HG03159 (cell line): ENCODE measurements around the gene CRADD.
A peak's percentile ranks its signal among the peaks of the same experiment; 100 is the strongest.
"Not testable (repeated sequence)": the region's sequence is repeated elsewhere in the genome, so short reads cannot be mapped to it uniquely, and the experiment has no call there.

Source experiments
- ATAC-seq: cut with Tn5 transposase; IDR thresholded peaks from one replicate; pipeline ENCODE4 v1.9.1; 2021; ENCODE audit warnings: mild to moderate bottlenecking, moderate library complexity; ENCODE audit not compliant: unreplicated experiment

Gene CRADD

DNA sequence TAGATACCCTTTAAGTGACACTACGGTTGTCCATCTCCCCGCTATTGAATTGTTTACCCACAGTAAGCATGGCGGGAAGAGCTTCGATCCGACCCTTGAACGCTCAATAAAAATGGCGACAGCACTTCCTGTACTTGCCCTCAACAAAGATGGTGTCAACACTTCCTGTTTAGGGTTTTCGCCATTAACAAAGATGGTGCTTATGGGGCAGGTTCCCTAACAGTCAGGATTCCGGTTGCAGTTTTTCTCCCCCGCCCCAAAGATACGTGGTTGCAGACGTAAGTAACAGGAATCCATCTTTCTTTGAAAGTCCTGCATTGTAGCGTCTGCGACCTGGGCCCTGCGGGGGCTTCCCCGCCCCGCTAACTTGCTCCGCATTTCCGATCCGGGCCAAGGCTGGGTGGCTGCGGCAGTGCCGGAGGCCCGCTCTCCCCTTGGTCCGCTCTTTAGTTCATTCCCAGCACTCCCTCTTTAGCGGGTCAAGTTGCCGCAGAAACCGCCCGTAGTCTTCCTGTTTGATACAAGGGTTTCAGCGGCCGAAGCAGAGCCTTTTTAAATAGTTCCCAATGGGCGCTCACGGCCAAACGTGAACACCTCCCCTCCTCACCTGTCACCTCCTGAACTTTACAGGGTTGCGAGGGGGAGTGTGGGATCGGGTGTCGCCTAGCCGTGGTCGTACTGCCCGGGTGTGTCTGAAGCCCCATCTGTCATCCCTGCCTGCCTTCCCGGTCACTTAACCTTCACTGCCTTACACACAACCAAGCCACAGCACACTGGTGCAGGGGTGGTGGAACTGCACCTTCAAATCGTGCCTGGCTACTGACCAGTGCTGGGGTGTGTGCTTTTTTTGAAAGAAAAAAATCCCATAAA is at the start of gene CRADD:
Gene CRADD (plus strand): TSS at position 181 of the 870 bp plus-strand sequence.
- peak; percentile 95 for ATAC-seq

DNA sequence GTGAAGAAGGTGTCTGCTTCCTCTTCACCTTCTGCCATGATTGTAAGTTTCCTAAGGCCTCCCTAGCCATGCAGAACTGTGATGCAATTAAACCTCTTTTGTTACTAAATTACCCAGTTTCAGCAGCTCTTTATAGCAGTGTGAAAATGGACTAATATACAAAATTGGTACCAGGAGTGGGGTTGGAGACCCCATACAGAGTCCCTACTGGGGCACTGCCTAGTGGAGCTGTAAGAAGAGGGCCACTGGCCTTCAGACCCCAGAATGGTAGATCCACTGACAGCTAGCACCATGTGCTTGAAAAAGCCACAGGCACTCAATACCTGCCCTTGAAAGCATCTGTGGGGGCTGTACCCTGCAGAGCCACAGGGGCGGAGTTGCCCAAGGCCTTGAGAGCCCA is 44.8 kb upstream of the CRADD start:
- ATAC-seq, result no peak

DNA sequence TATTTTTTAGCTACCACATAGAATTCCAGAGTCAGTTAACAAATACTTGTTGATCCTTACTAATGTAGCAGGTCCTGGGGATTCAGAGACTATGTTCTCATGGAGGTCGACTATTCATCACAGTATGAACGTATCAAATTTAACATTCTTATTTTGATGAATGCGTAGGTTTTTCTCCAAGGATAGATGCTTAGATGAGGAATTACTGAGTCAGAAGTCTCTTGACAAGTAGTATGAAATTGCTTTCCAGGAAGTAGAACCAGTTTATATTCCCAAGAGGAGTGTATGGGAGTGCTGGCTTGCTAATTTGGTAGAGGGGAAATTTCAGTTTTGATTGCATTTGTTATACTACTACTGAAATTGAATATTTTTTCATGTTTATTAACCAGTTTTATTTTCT is 42.8 kb upstream of the CRADD start:
- ATAC-seq, result no peak

GRCh38 chr12:93636708-93637107 is 40.5 kb upstream of the CRADD start:
- no peak for ATAC-seq

GRCh38 chr12:93638095-93638494 is 39.1 kb upstream of the CRADD start:
- no peak for ATAC-seq

DNA sequence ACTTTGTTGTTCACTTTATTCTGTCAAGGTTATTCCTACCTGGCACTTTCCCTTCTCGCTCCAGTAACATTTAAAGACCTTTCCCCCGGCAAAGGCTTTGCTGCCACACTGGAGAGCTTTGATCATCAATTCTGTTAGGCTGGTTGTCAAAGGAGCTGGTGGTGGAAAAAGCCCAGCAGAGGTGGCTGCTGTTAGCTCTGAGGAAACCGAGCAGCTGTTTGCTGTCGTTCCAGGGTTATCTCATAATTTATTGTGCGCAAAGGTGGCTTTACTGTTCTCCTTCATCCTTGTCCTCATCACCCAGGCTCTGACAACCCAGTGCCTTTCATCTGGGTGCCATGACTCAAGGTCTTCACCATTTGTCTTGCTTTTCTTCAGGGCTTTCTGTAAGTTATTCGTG is 38.2 kb upstream of the CRADD start:
- no peak for ATAC-seq

DNA sequence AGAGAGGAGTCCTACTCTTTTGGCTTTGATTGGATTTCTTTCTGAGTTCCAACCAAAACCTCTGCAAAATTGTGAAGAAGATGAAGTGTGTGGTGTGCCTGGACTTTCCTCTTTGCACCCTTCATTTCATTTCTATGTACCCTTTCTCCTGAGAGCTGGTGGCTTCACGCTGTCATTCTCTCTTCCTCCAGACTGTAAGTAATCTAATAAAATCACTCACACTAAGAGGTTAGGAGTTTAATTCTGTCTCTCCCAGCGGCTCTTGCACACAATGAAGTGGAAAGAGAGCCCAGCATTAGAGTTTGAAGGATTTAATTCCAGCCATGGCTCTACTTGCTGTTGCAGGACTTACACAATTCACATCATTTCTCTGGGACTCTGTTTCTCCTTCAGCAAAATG is 37.8 kb upstream of the CRADD start:
- ATAC-seq, result no peak

DNA sequence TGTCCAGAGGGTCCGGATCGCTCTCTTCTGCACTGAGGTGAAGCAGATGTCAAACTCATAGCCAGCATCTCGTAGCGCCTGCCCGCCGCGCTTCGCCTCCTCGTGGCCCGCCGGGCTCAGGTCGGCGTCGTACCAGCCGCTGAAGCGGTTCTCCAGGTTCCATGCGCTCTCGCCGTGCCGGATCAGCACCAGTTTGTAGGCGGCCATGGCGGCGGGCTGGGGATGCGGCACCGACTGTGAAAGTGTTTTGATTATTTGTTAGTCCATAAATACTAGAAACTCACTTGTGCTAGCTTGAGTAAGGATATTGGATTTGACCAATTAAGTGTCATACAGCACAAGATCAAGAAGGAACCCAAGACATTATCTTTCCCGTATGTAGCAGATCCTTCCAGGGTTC is 35.8 kb upstream of the CRADD start:
- not testable (repeated sequence) for ATAC-seq

GRCh38 chr12:93642751-93643150 is 34.4 kb upstream of the CRADD start:
- ATAC-seq, result no peak

DNA sequence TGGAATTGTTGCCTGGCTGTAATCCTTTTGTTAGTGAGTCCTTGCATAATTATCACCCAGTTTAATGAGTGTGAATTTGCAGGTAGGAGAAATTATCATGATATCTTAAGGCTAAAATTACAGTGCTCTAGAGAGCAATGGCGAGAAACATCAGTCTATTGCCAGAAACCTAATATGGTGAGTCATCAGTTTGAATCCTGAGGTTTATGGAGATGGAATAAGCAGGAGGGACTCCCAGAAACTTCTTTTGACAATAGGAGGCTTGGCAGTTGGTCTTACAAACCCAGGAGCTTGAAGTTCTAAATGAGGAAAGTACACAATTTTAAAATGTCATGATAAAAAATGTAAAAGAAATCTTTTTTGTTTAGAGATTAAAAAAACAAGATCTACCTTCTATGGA is 31.5 kb upstream of the CRADD start:
- ATAC-seq, result no peak

- ATAC-seq, result no peak
Observed at GRCh38 chr12:93650626-93651025, 26.5 kb upstream of the CRADD start.

DNA sequence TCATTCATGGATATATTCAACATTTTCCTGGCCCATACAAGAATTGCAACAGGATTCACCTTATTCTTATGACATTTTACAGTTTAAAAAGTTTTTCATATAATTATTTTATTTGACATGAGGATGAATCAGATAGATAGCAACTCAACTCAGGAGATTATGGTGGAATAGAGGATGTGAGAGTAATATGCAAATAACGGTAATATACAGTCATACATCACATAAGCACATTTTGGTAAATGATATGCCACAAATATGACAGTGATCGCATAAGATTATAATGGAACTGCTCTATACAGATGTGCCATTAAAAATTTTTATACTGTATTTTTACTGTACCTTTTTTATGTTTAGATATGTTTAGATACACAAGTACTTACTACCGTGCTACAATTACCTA is 24.1 kb upstream of the CRADD start:
- ATAC-seq, result peak; percentile 93

DNA sequence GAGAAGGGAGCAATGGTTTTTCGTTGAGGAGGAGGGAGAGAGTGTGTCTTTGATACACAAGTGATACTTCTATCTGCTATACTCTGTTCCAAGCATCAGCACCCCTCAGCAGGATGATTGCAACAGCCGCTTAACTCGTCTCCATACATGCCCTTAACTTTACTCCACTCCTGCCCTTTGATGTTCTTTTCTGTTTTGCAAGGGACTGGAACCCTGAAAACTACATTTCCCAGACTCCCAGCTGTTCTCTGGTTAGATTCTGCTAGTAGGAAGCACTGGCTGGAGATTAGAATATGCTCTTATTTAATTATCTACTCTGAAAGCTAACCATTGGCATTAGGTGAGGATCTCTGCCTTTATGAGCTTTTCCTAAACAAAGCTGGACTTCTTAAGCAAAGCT is 23.5 kb upstream of the CRADD start:
- no peak for ATAC-seq

- no peak for ATAC-seq
Observed at GRCh38 chr12:93654421-93654820, 22.8 kb upstream of the CRADD start.

GRCh38 chr12:93657071-93657470 is 20.1 kb upstream of the CRADD start:
- no peak for ATAC-seq

- ATAC-seq, result no peak
Observed at GRCh38 chr12:93661021-93661420, 16.2 kb upstream of the CRADD start.

DNA sequence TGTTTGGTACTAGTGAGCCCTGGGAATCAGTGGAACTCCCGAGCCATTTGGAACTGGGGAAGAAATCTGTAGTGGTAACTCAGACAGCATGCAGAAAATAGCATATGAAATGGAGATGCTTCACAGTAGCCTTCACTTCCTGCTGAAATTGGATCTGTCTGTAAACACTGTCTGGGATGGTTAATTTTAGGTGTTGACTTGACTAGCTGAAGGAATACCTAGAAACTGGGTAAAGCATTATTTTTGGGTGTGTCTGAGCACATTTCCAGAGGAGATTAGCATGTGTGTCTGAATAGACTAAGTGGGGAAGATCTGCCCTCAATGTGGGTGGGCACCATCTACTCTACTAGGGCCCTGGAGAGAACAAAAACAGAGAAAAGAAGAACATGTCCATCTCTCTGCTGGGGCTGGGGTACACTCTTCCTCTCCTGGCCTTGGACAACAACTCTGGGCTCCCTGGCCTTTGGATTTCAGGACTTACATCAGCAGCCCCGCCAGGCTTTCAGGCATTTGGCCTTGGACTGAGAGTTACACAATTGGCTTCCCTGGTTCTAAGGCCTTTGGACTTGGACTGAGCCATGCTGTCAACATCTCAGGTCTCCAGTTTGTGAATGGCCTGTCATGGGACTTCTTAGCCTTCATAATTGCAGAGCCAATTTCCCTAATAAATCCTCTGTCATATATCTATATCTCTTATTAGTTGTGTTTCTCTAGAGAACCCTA is 14.0 kb upstream of the CRADD start:
- ATAC-seq, result no peak

DNA sequence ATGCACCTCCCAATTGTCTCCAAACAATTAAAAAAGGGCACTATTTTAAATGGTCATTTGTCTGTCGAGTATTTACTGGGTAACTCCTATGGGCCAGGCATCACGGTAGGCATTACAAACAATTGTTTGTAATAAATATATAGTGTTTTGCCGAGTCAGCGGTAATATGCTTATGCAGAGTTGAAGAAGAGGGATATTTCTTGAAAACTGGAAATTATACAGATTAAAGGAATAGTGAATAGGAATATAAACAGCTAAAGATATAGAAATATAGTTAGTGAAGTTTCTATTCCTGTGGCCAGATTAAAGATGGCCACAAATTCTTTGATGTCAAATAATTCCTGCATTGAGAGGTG is 13.5 kb upstream of the CRADD start:
- no peak for ATAC-seq

GRCh38 chr12:93664573-93665138 is 12.5 kb upstream of the CRADD start:
- no peak for ATAC-seq

- ATAC-seq, result no peak
Observed at GRCh38 chr12:93667672-93668071, 9.5 kb upstream of the CRADD start.

DNA sequence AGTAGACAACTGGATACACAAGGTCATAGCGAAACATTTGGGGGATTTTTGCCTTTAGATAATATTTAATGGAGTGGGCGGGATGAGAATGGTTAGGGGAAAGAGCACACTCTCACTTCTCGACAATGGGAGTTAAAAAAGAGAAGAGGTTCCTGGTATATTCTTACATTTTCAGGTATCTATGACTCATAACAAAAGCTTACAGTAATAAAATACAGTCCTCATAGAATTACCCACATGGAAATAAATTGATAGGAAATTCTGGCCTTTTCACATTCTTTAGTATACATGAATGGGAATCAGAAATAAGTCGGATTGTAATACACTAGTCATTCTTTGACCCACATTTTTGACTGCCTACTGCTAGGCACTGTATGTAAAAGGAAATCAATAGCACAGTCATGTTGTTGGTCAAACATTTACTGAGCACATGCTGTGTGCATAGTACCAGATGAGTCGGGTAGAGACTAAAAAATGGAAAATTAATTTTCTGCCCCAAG is 8.2 kb upstream of the CRADD start:
- peak; percentile 68 for ATAC-seq

- ATAC-seq, result no peak
Observed at GRCh38 chr12:93669452-93669851, 7.7 kb upstream of the CRADD start.
